Measurements from ENCODE around the gene CYB5RL. TPM values are rescaled to one million over a fixed set of nuclear protein-coding genes. Genes with fewer than 3 reads are reported as not detected.

Gene CYB5RL
- total RNA-seq, 1 experiment from 2014 or later = 12.9 TPM

DNA sequence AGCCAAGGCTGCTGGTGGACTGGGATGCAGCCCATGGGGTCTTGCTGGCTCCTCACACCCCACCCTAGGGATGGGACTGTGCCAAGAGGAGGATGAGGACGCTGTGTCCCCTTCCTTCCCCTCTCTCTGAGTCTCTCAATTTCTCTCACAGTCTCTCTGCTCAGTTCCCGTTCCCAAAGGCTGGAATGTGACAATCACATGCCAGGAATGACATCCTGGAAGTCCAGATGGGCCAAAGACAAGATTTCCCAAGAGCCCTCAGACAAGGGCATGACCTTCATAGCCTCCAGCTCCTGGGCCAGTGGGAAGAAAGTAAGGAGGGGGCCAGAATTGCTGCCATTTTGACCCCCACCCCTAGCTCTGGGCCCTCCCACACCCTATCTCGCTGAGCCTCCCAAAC is 39.5 kb downstream of the CYB5RL start:
- Mint-ChIP-seq H3K4me3 (ENCODE audit: low read depth, unreplicated experiment) (no peak overlapping the region), H3K4me1 (ENCODE audit: low read depth, unreplicated experiment) (no peaks in the 10 kb centered on the region), H3K36me3 (ENCODE audit: insufficient read depth, unreplicated experiment) (peaks cover 4% of the 10 kb centered on the region), H3K9me3 (ENCODE audit: low read depth, unreplicated experiment) (no peaks in the 10 kb centered on the region), H3K27me3 (ENCODE audit: unreplicated experiment) (peaks cover 21% of the 10 kb centered on the region), H3K27ac (ENCODE audit: unreplicated experiment) (no peak overlapping the region)
- no TSS peak for BruUV-seq (replicated peaks)
- DNase-seq = no peak
- intact Hi-C loops (cut with micrococcal nuclease; ENCODE audit: unreplicated experiment) = no loop called here
- TF ChIP-seq, protein P1, sequence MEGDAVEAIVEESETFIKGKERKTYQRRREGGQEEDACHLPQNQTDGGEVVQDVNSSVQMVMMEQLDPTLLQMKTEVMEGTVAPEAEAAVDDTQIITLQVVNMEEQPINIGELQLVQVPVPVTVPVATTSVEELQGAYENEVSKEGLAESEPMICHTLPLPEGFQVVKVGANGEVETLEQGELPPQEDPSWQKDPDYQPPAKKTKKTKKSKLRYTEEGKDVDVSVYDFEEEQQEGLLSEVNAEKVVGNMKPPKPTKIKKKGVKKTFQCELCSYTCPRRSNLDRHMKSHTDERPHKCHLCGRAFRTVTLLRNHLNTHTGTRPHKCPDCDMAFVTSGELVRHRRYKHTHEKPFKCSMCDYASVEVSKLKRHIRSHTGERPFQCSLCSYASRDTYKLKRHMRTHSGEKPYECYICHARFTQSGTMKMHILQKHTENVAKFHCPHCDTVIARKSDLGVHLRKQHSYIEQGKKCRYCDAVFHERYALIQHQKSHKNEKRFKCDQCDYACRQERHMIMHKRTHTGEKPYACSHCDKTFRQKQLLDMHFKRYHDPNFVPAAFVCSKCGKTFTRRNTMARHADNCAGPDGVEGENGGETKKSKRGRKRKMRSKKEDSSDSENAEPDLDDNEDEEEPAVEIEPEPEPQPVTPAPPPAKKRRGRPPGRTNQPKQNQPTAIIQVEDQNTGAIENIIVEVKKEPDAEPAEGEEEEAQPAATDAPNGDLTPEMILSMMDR (IDR thresholded peaks at IDR 0.05; ENCODE audit: unreplicated experiment) = no peak
- CTCF ChIA-PET = no interaction called here

DNA sequence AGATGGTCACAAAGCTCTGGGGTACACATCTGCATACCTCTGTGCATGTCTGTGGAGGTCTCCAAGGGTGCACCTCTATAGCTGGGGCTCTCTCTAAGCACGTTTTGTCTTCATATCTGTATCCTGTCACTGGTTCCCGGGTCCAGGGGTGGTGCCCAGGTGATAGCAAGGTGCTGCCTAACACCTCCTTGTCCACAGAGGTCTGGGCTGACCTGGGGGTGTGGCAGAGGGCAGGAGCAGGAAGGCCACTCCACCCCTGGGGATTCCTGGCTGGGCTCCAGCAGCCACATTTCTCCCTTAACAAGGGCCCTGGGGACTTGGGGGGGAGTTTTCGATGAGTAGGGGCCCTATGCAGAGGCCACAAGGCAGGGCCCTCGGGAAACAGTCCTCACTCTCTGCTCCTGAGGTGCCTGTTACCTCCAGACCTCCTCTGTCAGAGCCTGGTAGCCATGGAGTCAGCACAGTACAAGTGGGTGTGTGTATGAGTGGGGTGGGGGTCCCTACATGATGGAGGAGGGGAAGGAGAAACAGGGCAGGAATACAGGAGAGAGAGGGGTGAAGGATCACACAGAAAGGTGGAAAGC is 40.0 kb downstream of the CYB5RL start:
- TF ChIP-seq, protein P1 (IDR thresholded peaks at IDR 0.05; ENCODE audit: unreplicated experiment) = no peak
- Mint-ChIP-seq H3K4me3 (ENCODE audit: low read depth, unreplicated experiment) (no peak overlapping the region), H3K27ac (ENCODE audit: unreplicated experiment) (no peak overlapping the region), H3K36me3 (ENCODE audit: insufficient read depth, unreplicated experiment) (peaks cover 4% of the 10 kb centered on the region), H3K9me3 (ENCODE audit: low read depth, unreplicated experiment) (no peaks in the 10 kb centered on the region), H3K4me1 (ENCODE audit: low read depth, unreplicated experiment) (no peaks in the 10 kb centered on the region), H3K27me3 (ENCODE audit: unreplicated experiment) (peaks cover 21% of the 10 kb centered on the region)
- no peak for DNase-seq
- intact Hi-C loops (cut with micrococcal nuclease; ENCODE audit: unreplicated experiment) = no loop called here
- CTCF ChIA-PET = no interaction called here
- BruUV-seq (replicated peaks) = no TSS peak

DNA sequence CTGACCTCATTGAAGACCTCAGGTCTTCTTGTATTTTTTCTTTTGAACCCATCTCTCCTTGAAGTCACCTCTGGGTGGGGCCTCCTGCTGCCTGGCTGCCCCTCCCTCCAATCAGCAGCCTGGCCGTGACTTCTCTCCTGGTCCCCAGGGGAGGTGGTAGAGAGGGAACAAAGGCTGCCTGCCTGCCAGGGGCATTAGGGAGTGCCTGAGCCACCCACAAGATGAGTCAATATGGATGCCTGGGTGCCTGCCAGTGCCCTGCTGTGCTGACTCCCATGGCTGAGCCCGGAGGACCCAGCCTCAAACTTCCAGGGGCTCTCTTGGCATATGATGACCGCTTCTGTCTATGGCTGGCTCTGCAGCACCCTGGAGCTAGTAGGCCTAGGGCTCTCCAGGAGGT is 41.8 kb downstream of the CYB5RL start:
- Mint-ChIP-seq H3K27me3 (ENCODE audit: unreplicated experiment) (peaks cover 21% of the 10 kb centered on the region), H3K4me3 (ENCODE audit: low read depth, unreplicated experiment) (no peak overlapping the region), H3K9me3 (ENCODE audit: low read depth, unreplicated experiment) (no peaks in the 10 kb centered on the region), H3K4me1 (ENCODE audit: low read depth, unreplicated experiment) (peaks cover 13% of the 10 kb centered on the region), H3K36me3 (ENCODE audit: insufficient read depth, unreplicated experiment) (peaks cover 10% of the 10 kb centered on the region), H3K27ac (ENCODE audit: unreplicated experiment) (no peak overlapping the region)
- TF ChIP-seq, protein P1 (IDR thresholded peaks at IDR 0.05; ENCODE audit: unreplicated experiment) = no peak
- intact Hi-C loops (cut with micrococcal nuclease; ENCODE audit: unreplicated experiment) = no loop called here
- CTCF ChIA-PET = no interaction called here
- peak; percentile 31 for DNase-seq
- no TSS peak for BruUV-seq (replicated peaks)

DNA sequence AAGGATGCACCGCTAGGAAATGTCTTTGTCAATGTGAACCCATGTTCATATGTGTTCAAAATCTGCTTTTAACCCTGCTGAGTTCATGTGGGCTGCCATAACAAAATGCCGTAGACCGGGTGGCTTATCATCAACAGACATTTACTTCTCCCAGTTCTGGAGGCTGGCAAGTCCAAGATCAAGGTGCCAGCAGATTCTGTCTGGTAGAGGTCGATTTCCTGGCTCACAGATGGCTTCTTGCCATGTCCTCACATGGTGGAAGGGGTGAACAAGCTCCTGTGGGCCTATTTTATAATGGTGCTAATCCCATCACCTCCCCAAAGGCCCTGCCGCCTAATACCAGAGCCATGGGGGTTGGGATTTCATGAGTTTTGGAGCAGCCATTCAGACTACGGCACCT is 42.4 kb downstream of the CYB5RL start:
- CTCF ChIA-PET = no interaction called here

More for the DNA sequence above, 42.4 kb downstream of the CYB5RL start:
- no peak overlapping the region for H3K4me3 Mint-ChIP-seq (ENCODE audit: low read depth, unreplicated experiment)
- H3K36me3 Mint-ChIP-seq (ENCODE audit: insufficient read depth, unreplicated experiment) = peaks cover 10% of the 10 kb centered on the region
- H3K4me1 Mint-ChIP-seq (ENCODE audit: low read depth, unreplicated experiment) = peaks cover 15% of the 10 kb centered on the region
- H3K27ac Mint-ChIP-seq (ENCODE audit: unreplicated experiment) = no peak overlapping the region
- TF ChIP-seq, protein P1 (IDR thresholded peaks at IDR 0.05; ENCODE audit: unreplicated experiment) = no peak
- peaks cover 21% of the 10 kb centered on the region for H3K27me3 Mint-ChIP-seq (ENCODE audit: unreplicated experiment)
- no TSS peak for BruUV-seq (replicated peaks)
- no peaks in the 10 kb centered on the region for H3K9me3 Mint-ChIP-seq (ENCODE audit: low read depth, unreplicated experiment)
- intact Hi-C loops (cut with micrococcal nuclease; ENCODE audit: unreplicated experiment) = no loop called here
- DNase-seq = no peak
